ENCODE results near the gene MAGI2. TPM values are rescaled to one million over a fixed set of nuclear protein-coding genes. Genes with fewer than 3 reads are reported as not detected.

The MAGI2 gene
- total RNA-seq, 2 donors from 2014 or later = 3.9 to 10.5 TPM

- no peak overlapping the region for H3K27ac ChIP-seq
- H3K4me1 ChIP-seq = no peaks in the 10 kb centered on the region
- H3K36me3 ChIP-seq (replicated peaks in 1 of 2; ENCODE audit: insufficient read depth in 1 of 2, low read depth in 2 of 2) = no peaks in the 10 kb centered on the region
- TF ChIP-seq POLR2A (IDR thresholded peaks at IDR 0.05) = no peak
- no peak for TF ChIP-seq CTCF (IDR thresholded peaks at IDR 0.05)
- 80% methylated on average over 3 of the region's 3 CpGs for WGBS, 2 donors
- H3K4me3 ChIP-seq = no peak overlapping the region
- intact Hi-C loops (cut with DNase I) = no loop called here
- DNase-seq (no peak), ATAC-seq (no peak)
- H3K27me3 ChIP-seq = no peaks in the 10 kb centered on the region
- H3K9me3 ChIP-seq = no peaks in the 10 kb centered on the region
Measured at GRCh38 chr7:78234634-78235033, 1218.8 kb downstream of the MAGI2 start.

GRCh38 chr7:78232806-78233205 is 1220.7 kb downstream of the MAGI2 start:
- DNase-seq (no peak), ATAC-seq (no peak)
- no peak for TF ChIP-seq POLR2A (IDR thresholded peaks at IDR 0.05)
- TF ChIP-seq CTCF (IDR thresholded peaks at IDR 0.05) = no peak
- Histone ChIP-seq H3K27me3 (no peaks in the 10 kb centered on the region), H3K9me3 (no peaks in the 10 kb centered on the region), H3K4me1 (no peaks in the 10 kb centered on the region), H3K36me3 (replicated peaks in 1 of 2; ENCODE audit: insufficient read depth in 1 of 2, low read depth in 2 of 2) (no peaks in the 10 kb centered on the region), H3K27ac (no peak overlapping the region), H3K4me3 (no peak overlapping the region)
- intact Hi-C loops (cut with DNase I) = no loop called here
- 86 to 94% methylated on average over 1 of the region's 1 CpG for WGBS, 2 donors

GRCh38 chr7:78226059-78226719 is 1227.3 kb downstream of the MAGI2 start:
- intact Hi-C loops (cut with DNase I) = no loop called here
- H3K27ac ChIP-seq = no peak overlapping the region
- no peaks in the 10 kb centered on the region for H3K36me3 ChIP-seq (replicated peaks in 1 of 2; ENCODE audit: insufficient read depth in 1 of 2, low read depth in 2 of 2)
- H3K9me3 ChIP-seq = no peaks in the 10 kb centered on the region
- DNase-seq = peak; percentile 18 to 51 (median 38)
- no peak overlapping the region for H3K4me3 ChIP-seq
- H3K4me1 ChIP-seq = no peaks in the 10 kb centered on the region
- WGBS, 2 donors = 40 to 52% methylated on average over 9 of the region's 9 CpGs
- TF ChIP-seq CTCF (IDR thresholded peaks at IDR 0.05) (peak in 4 of 7 experiments; percentile 11 to 27 (median 15)), POLR2A (IDR thresholded peaks at IDR 0.05) (no peak)
- no peak for ATAC-seq
- no peaks in the 10 kb centered on the region for H3K27me3 ChIP-seq

- no peak overlapping the region for H3K27ac ChIP-seq
- H3K9me3 ChIP-seq = no peaks in the 10 kb centered on the region
- WGBS, 2 donors = 82 to 90% methylated on average over 4 of the region's 4 CpGs
- peaks cover 5% of the 10 kb centered on the region for H3K4me1 ChIP-seq
- intact Hi-C loops (cut with DNase I) = no loop called here
- no peak for TF ChIP-seq CTCF (IDR thresholded peaks at IDR 0.05)
- no peak for TF ChIP-seq POLR2A (IDR thresholded peaks at IDR 0.05)
- no peak overlapping the region for H3K4me3 ChIP-seq
- H3K27me3 ChIP-seq = no peaks in the 10 kb centered on the region
- ATAC-seq (no peak), DNase-seq (no peak)
- no peaks in the 10 kb centered on the region for H3K36me3 ChIP-seq (replicated peaks in 1 of 2; ENCODE audit: insufficient read depth in 1 of 2, low read depth in 2 of 2)
Measured at GRCh38 chr7:78225534-78225933, 1227.9 kb downstream of the MAGI2 start.

- no peak for ATAC-seq
- intact Hi-C loops (cut with DNase I) = no loop called here
- Histone ChIP-seq H3K4me1 (peaks cover 5% of the 10 kb centered on the region), H3K4me3 (no peak overlapping the region), H3K27me3 (no peaks in the 10 kb centered on the region), H3K36me3 (replicated peaks in 1 of 2; ENCODE audit: insufficient read depth in 1 of 2, low read depth in 2 of 2) (no peaks in the 10 kb centered on the region), H3K27ac (no peak overlapping the region), H3K9me3 (no peaks in the 10 kb centered on the region)
- TF ChIP-seq CTCF (IDR thresholded peaks at IDR 0.05) (no peak), POLR2A (IDR thresholded peaks at IDR 0.05) (no peak)
- no peak for DNase-seq
- WGBS, 2 donors = 95 to 98% methylated on average over 4 of the region's 4 CpGs
Measured at GRCh38 chr7:78224923-78225322, 1228.5 kb downstream of the MAGI2 start.

All from body of pancreas (tissue), 4 donors.